K562 (cell line): ENCODE results near the gene RPL22. TPM values are rescaled to one million over a fixed set of nuclear protein-coding genes. Genes with fewer than 3 reads are reported as not detected.

Experiments
- ATAC-seq: fragments of 200-7000 bp; cut with Tn5 transposase; 3 replicates; pipeline ENCODE4 v1.9.1; 2020; ENCODE audit warnings: moderate library complexity
- BruUV-seq: library from RNA; stranded (reverse); fragments of 400-500 nt; replicated peaks from 2 replicates; lab custom pipeline; 2021; lab: Mats Ljungman, UMichigan
- CTCF ChIA-PET: fragments of 300-600 bp; formaldehyde crosslinking; extraction: SDS; loops from one replicate; lab custom pipeline; 2021; ENCODE audit warnings: low intra/inter-chr PET ratio; lab: Yijun Ruan, JAX
- POLR2A ChIA-PET: fragments of 300-600, 350-650 bp; sonication (Branson Sonifier 250); formaldehyde crosslinking; extraction: SDS; loops from one replicate; lab custom pipeline; 2021; ENCODE audit warnings: antibody characterized with exemption, inconsistent platforms; lab: Yijun Ruan, JAX
- DNase-seq, 4 experiments: peaks; one replicate each; pipeline versions ENCODE4 v3.0.0 to v3.0.0-alpha.2; 2011 to 2018; ENCODE audit warnings: low spot score in 3 of 4, mixed read lengths in 3 of 4; ENCODE audit errors: extremely low read depth in 1 of 4
- FAIRE-seq: peaks from 2 replicates; lab custom pipeline; 2011; peaks lifted over from hg19 to GRCh38; lab: Jason Lieb, UNC
- H2AFZ ChIP-seq: 2 replicates; pipeline ENCODE4 v1.6.0; 2011; ENCODE audit warnings: low read depth, low read length, control low read depth, inconsistent platforms
- H3K27ac ChIP-seq: fragments of 200-600 bp; 3 replicates; pipeline ENCODE4 v1.8.0; 2011; ENCODE audit warnings: low read depth, mild to moderate bottlenecking, control low read depth, inconsistent platforms, low read length, moderate library complexity, mixed read lengths; ENCODE audit errors: extremely low read depth
- H3K27me3 ChIP-seq, 2 experiments: fragments of 300-600 bp in 1 of 2; 2 replicates in 1 of 2; 3 replicates in 1 of 2; pipeline versions ENCODE4 v1.6.0 to v1.8.0; 2011; ENCODE audit warnings: inconsistent platforms in 2 of 2, low read length in 2 of 2, mild to moderate bottlenecking in 1 of 2, mixed read lengths in 1 of 2, moderate library complexity in 1 of 2; ENCODE audit not compliant: control insufficient read depth in 2 of 2, insufficient read depth in 2 of 2
- H3K36me3 ChIP-seq: fragments of 300-600 bp; 3 replicates; pipeline ENCODE4 v1.8.0; 2011; ENCODE audit warnings: mild to moderate bottlenecking, low read length, inconsistent platforms; ENCODE audit not compliant: control insufficient read depth, insufficient read depth
- H3K4me1 ChIP-seq, 2 experiments: fragments of 200-600 bp in 1 of 2; replicated peaks in 1 of 2; 2 replicates in 1 of 2; 3 replicates in 1 of 2; pipeline versions ENCODE4 v1.5.1 to v1.8.0; 2011; ENCODE audit warnings: inconsistent platforms in 2 of 2, low read length in 2 of 2, mild to moderate bottlenecking in 1 of 2, mixed read lengths in 1 of 2, moderate library complexity in 1 of 2; ENCODE audit not compliant: control insufficient read depth in 2 of 2, insufficient read depth in 2 of 2
- H3K4me2 ChIP-seq: 2 replicates; pipeline ENCODE4 v1.6.1; 2011; ENCODE audit warnings: low read length, control low read depth, inconsistent platforms, mixed read lengths; ENCODE audit not compliant: insufficient read depth
- H3K4me3 ChIP-seq: fragments of 200-600 bp; sonication (generic), shearing (Covaris generic); 2 replicates; pipeline ENCODE4 v1.5.1; 2016; ENCODE audit warnings: control low read depth, inconsistent platforms
- H3K79me2 ChIP-seq: fragments of 200-600 bp; 3 replicates; pipeline ENCODE4 v1.8.0; 2011; ENCODE audit warnings: low read length, inconsistent platforms; ENCODE audit not compliant: control insufficient read depth, insufficient read depth
- H3K9ac ChIP-seq, 2 experiments: 2 replicates each; pipeline versions ENCODE4 v1.6.0 to v1.6.1; 2011; ENCODE audit warnings: low read depth in 2 of 2, low read length in 2 of 2, control low read depth in 1 of 2, inconsistent platforms in 1 of 2, mild to moderate bottlenecking in 1 of 2, mixed read lengths in 1 of 2; ENCODE audit not compliant: insufficient read depth in 1 of 2
- H3K9me1 ChIP-seq: one replicate; pipeline ENCODE4 v1.6.0; 2011; ENCODE audit warnings: inconsistent platforms, mild to moderate bottlenecking, low read length, moderate library complexity; ENCODE audit not compliant: control insufficient read depth, insufficient read depth
- H3K9me3 ChIP-seq: replicated peaks from 2 replicates; pipeline ENCODE4 v1.5.1; 2011; ENCODE audit warnings: low read depth, low read length, inconsistent platforms; ENCODE audit not compliant: control insufficient read depth, insufficient read depth
- H4K20me1 ChIP-seq: replicated peaks from 2 replicates; pipeline ENCODE4 v1.6.1; 2011; ENCODE audit warnings: low read length, inconsistent platforms, mixed read lengths; ENCODE audit not compliant: control insufficient read depth, insufficient read depth
- NCOA6 ChIP-seq: fragments of 450-650 bp; IDR thresholded peaks from 2 replicates; pipeline ENCODE4 v1.6.1; 2017; ENCODE audit warnings: mild to moderate bottlenecking
- NR4A1 ChIP-seq, 2 experiments: fragments of 250-450 bp in 1 of 2; fragments of 450-650 bp in 1 of 2; sonication (Bioruptor Pico) in 1 of 2; IDR thresholded peaks; 2 replicates each; pipeline versions ENCODE4 v1.4.0 to v1.6.1; 2016 to 2020; ENCODE audit warnings: mild to moderate bottlenecking in 2 of 2, missing compliant biosample characterization in 1 of 2, missing genetic modification characterization in 1 of 2, moderate library complexity in 1 of 2
- SIN3A ChIP-seq, 2 experiments: fragments of 150-350 bp in 1 of 2; IDR thresholded peaks; 2 replicates each; pipeline ENCODE4 v1.6.1; 2011 to 2016; ENCODE audit warnings: borderline replicate concordance in 2 of 2, low read depth in 2 of 2, low read length in 2 of 2, mild to moderate bottlenecking in 2 of 2, moderate library complexity in 2 of 2; ENCODE audit not compliant: control insufficient read depth in 1 of 2
- ZNF407 ChIP-seq: fragments of 450-650 bp; IDR thresholded peaks from 2 replicates; pipeline ENCODE4 v1.6.1; 2016; ENCODE audit warnings: low read depth
- WGBS: fragments of 100-300 bp; shearing (Covaris generic); methylation state at CpG from one replicate; pipeline ENCODE4 v1.1.6; 2016; ENCODE audit warnings: low coverage, mixed read lengths; ENCODE audit not compliant: insufficient coverage; ENCODE audit errors: missing lambda C conversion rate; 5-methylcytosine and 5-hydroxymethylcytosine counted together
- in situ Hi-C: fragments of 300-500 bp; cut with MboI; formaldehyde crosslinking; loops from 4 replicates; pipeline ENCODE4 v1.15.0; 2018; ENCODE audit warnings: inconsistent platforms, mixed read lengths
- intact Hi-C: fragments of 100-400 bp; cut with micrococcal nuclease; formaldehyde crosslinking; loops from 2 replicates; pipeline ENCODE4 v1.14.2; 2022
- polyA plus RNA-seq, 8 experiments: library from polyadenylated mRNA; depleted of rRNA in 4 of 8; stranded (reverse) in 5 of 8; unstranded in 3 of 8; fragments of >200 nt; fragmentation: Nextera tagmentation in 2 of 8; fragmentation: Illumina TruSeq in 1 of 8; extraction: Ambion mirVana in 2 of 8; extraction: Trizol in 1 of 8; gene quantifications; 2 replicates each; pipeline versions ENCODE4 v1.2.1 to v1.2.3, GENCODE V29; 2011 to 2014; ENCODE audit warnings: inconsistent platforms in 1 of 8, missing spikeins in 1 of 8
- total RNA-seq, 7 experiments: library from RNA; depleted of rRNA in 6 of 7; stranded (reverse); fragments of >200 nt in 6 of 7; fragmentation: Illumina TruSeq in 2 of 7; extraction: Trizol in 2 of 7; gene quantifications; 2 replicates each; pipeline versions ENCODE4 v1.2.1 to v1.2.3, GENCODE V29; 2011 to 2021; ENCODE audit warnings: low replicate concordance in 1 of 7
- TF ChIP-seq, protein P1 (sequence below): fragments of 250-450 bp; sonication (Bioruptor Pico); IDR thresholded peaks from 2 replicates; pipeline ENCODE4 v1.8.0; 2021; ENCODE audit warnings: moderate library complexity, mild to moderate bottlenecking, inconsistent platforms
- TF ChIP-seq, protein P2 (sequence below), 2 experiments: IDR thresholded peaks; 2 replicates each; pipeline ENCODE4 v1.6.1; 2011; ENCODE audit warnings: borderline replicate concordance in 1 of 2, control low read depth in 1 of 2, low read depth in 1 of 2, low read length in 1 of 2, mild to moderate bottlenecking in 1 of 2, mixed read lengths in 1 of 2, moderate library complexity in 1 of 2; ENCODE audit not compliant: insufficient read depth in 1 of 2, insufficient read length in 1 of 2, poor library complexity in 1 of 2, severe bottlenecking in 1 of 2; ENCODE audit errors: extremely low read depth in 1 of 2
- TF ChIP-seq, protein P3 (sequence below): fragments of 250-450 bp; sonication (Bioruptor Pico); IDR thresholded peaks from 2 replicates; pipeline ENCODE4 v1.8.0; 2021; ENCODE audit warnings: borderline replicate concordance, mild to moderate bottlenecking, moderate library complexity; ENCODE audit not compliant: poor library complexity, severe bottlenecking

The RPL22 gene
- total and polyA plus RNA-seq, 9 of the 15 experiments (the other 6 are each of a cell fraction or from before 2014, with no cell fraction given), result 467 to 1,165 (median 607) TPM

- Histone ChIP-seq H3K9me1 (no peaks in the 10 kb centered on the region), H2AFZ (no peak within 1 kb of the TSS), H3K79me2 (no peaks in the 10 kb centered on the region), H3K4me2 (no peak within 1 kb of the TSS), H3K27me3 (peaks cover 0 to 9% of the 10 kb centered on the region in 2 experiments; a peak in 1 of 5 replicates), H3K9me3 (no peaks in the 10 kb centered on the region), H3K9ac (no peak within 1 kb of the TSS; a peak in 1 of 4 replicates), H3K4me1 (peaks cover 3 to 14% of the 10 kb centered on the region in 2 experiments; a peak in 3 of 5 replicates), H3K36me3 (peaks cover 11% of the 10 kb centered on the region), H3K4me3 (no peak within 1 kb of the TSS), H4K20me1 (peaks cover 43% of the 10 kb centered on the region), H3K27ac (no peak within 1 kb of the TSS)
- intact Hi-C loops (no loop called here), in situ Hi-C loops (no loop called here)
- WGBS, result 88% methylated on average over 11 of the region's 57 CpGs
- ChIA-PET CTCF (interaction anchor here (0.5 kb wide), 1 partner anchor 387 kb away, joined by 3 read pairs; no protein-coding TSS in a partner anchor), POLR2A (no interaction called here)
- no peak for FAIRE-seq
- BruUV-seq, result no TSS peak
- ATAC-seq, result no peak
- DNase-seq, result no peak
- TF ChIP-seq SIN3A (IDR thresholded peaks at IDR 0.05; ENCODE audit: borderline replicate concordance in 2 of 2, control insufficient read depth in 1 of 2, low read depth in 2 of 2, low read length in 2 of 2) (no peak), ZNF407 (no peak), NR4A1 (CRISPR knock-in tag; IDR thresholded peaks at IDR 0.05) (no peak), NR4A1 (tag; IDR thresholded peaks at IDR 0.05) (no peak), NCOA6 (no peak)
- TF ChIP-seq, protein P1, sequence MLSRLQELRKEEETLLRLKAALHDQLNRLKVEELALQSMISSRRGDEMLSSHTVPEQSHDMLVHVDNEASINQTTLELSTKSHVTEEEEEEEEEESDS (CRISPR knock-in tag), result no peak
- TF ChIP-seq, protein P2, sequence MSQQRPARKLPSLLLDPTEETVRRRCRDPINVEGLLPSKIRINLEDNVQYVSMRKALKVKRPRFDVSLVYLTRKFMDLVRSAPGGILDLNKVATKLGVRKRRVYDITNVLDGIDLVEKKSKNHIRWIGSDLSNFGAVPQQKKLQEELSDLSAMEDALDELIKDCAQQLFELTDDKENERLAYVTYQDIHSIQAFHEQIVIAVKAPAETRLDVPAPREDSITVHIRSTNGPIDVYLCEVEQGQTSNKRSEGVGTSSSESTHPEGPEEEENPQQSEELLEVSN (IDR thresholded peaks at IDR 0.05; ENCODE audit: borderline replicate concordance in 1 of 2, extremely low read depth in 1 of 2, insufficient read depth in 1 of 2, insufficient read length in 1 of 2, low read depth in 1 of 2, low read length in 1 of 2, poor library complexity in 1 of 2, severe bottlenecking in 1 of 2), result no peak
- TF ChIP-seq, protein P3, sequence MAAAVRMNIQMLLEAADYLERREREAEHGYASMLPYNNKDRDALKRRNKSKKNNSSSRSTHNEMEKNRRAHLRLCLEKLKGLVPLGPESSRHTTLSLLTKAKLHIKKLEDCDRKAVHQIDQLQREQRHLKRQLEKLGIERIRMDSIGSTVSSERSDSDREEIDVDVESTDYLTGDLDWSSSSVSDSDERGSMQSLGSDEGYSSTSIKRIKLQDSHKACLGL (CRISPR knock-in tag), result no peak
Measured at GRCh38 chr1:6180268-6180706, 19.1 kb downstream of the RPL22 start, which contains the start of gene CHD5. Gene CHD5 (minus strand): TSS chr1:6180321. CDS start chr1:6180023, 298 bp downstream.
